Measurements from ENCODE around the gene NFKBIZ.

GRCh38 chr3:101828691-101829436, 20.4 kb upstream of the NFKBIZ start:
- TF ChIP-seq CTCF (IDR thresholded peaks at IDR 0.05) (no peak), POLR2A (IDR thresholded peaks at IDR 0.05) (no peak)

Data from thyroid gland (tissue), 4 donors.